ENCODE results near the gene KRT83.

DNA sequence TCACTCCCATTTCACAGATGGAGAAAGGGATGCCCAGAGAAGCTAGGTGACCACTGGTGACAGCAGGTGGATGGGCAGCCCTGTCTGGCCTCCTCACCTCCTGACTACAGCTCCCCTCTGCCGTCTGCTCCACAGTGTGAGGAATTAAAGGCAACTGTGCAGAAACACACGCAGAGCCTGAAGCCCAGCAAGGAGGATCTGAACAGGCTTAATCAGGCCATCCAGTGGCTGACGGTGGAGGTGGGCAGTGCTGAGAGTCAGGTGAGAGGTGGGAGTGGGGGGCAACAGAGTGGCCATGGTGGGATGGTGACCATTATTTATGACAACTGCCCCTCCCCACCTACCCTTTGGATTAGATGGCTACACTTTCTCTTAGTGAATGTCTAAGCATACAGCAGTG, 45.5 kb downstream of the KRT83 start:
- TF ChIP-seq, protein P1, sequence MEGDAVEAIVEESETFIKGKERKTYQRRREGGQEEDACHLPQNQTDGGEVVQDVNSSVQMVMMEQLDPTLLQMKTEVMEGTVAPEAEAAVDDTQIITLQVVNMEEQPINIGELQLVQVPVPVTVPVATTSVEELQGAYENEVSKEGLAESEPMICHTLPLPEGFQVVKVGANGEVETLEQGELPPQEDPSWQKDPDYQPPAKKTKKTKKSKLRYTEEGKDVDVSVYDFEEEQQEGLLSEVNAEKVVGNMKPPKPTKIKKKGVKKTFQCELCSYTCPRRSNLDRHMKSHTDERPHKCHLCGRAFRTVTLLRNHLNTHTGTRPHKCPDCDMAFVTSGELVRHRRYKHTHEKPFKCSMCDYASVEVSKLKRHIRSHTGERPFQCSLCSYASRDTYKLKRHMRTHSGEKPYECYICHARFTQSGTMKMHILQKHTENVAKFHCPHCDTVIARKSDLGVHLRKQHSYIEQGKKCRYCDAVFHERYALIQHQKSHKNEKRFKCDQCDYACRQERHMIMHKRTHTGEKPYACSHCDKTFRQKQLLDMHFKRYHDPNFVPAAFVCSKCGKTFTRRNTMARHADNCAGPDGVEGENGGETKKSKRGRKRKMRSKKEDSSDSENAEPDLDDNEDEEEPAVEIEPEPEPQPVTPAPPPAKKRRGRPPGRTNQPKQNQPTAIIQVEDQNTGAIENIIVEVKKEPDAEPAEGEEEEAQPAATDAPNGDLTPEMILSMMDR (IDR thresholded peaks at IDR 0.05), result no peak
- TF ChIP-seq POLR2A (IDR thresholded peaks at IDR 0.05) (no peak), POLR2AphosphoS5 (IDR thresholded peaks at IDR 0.05) (no peak)

Data from prostate gland (tissue), 2 donors.